Panc1 (cell line): ENCODE results near the gene PTBP2.

Experiments used
- CTCF ChIP-seq: fragments of 450-650 bp; IDR thresholded peaks from 2 replicates; pipeline ENCODE4 v1.5.1; 2017; ENCODE audit warnings: mild to moderate bottlenecking
- TF ChIP-seq, protein P1 (sequence below), 2 experiments: IDR thresholded peaks; 2 replicates each; pipeline ENCODE4 v1.6.1; 2011 to 2012; ENCODE audit warnings: low read depth in 2 of 2, control low read depth in 1 of 2, low read length in 1 of 2, mild to moderate bottlenecking in 1 of 2, moderate library complexity in 1 of 2; ENCODE audit not compliant: insufficient read depth in 1 of 2

GRCh38 chr1:96752394-96752793 is 30.8 kb downstream of the PTBP2 start:
- TF ChIP-seq CTCF, result no peak
- TF ChIP-seq, protein P1, sequence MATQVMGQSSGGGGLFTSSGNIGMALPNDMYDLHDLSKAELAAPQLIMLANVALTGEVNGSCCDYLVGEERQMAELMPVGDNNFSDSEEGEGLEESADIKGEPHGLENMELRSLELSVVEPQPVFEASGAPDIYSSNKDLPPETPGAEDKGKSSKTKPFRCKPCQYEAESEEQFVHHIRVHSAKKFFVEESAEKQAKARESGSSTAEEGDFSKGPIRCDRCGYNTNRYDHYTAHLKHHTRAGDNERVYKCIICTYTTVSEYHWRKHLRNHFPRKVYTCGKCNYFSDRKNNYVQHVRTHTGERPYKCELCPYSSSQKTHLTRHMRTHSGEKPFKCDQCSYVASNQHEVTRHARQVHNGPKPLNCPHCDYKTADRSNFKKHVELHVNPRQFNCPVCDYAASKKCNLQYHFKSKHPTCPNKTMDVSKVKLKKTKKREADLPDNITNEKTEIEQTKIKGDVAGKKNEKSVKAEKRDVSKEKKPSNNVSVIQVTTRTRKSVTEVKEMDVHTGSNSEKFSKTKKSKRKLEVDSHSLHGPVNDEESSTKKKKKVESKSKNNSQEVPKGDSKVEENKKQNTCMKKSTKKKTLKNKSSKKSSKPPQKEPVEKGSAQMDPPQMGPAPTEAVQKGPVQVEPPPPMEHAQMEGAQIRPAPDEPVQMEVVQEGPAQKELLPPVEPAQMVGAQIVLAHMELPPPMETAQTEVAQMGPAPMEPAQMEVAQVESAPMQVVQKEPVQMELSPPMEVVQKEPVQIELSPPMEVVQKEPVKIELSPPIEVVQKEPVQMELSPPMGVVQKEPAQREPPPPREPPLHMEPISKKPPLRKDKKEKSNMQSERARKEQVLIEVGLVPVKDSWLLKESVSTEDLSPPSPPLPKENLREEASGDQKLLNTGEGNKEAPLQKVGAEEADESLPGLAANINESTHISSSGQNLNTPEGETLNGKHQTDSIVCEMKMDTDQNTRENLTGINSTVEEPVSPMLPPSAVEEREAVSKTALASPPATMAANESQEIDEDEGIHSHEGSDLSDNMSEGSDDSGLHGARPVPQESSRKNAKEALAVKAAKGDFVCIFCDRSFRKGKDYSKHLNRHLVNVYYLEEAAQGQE (IDR thresholded peaks at IDR 0.05; ENCODE audit: insufficient read depth in 1 of 2, low read depth in 2 of 2, low read length in 1 of 2), result no peak
